PFSK-1 (cell line): ENCODE results near the gene APBB2.

Source experiments
- FOXP2 ChIP-seq: optimal IDR thresholded peaks from 2 replicates; pipeline ENCODE3; 2011; ENCODE audit warnings: borderline replicate concordance, control low read depth, inconsistent platforms; ENCODE audit not compliant: insufficient read depth; ENCODE audit errors: extremely low read length, extremely low read depth
- POLR2AphosphoS5 ChIP-seq: IDR thresholded peaks from 2 replicates; pipeline ENCODE4 v1.6.1; 2012; ENCODE audit warnings: low read depth, mild to moderate bottlenecking, control low read depth, low read length, moderate library complexity
- SIN3A ChIP-seq: IDR thresholded peaks from 2 replicates; pipeline ENCODE4 v1.6.1; 2012; ENCODE audit warnings: mild to moderate bottlenecking, low read length, moderate library complexity, borderline replicate concordance; ENCODE audit not compliant: insufficient read depth
- TAF1 ChIP-seq: IDR thresholded peaks from 2 replicates; pipeline ENCODE4 v1.6.1; 2012; ENCODE audit warnings: low read length, control low read depth, borderline replicate concordance; ENCODE audit not compliant: insufficient read depth
- TF ChIP-seq, protein P1 (sequence below), 2 experiments: IDR thresholded peaks; 2 replicates each; pipeline versions ENCODE4 v1.6.1 to v1.8.0; 2011 to 2012; ENCODE audit warnings: low read depth in 2 of 2, low read length in 2 of 2, control low read depth in 1 of 2, inconsistent platforms in 1 of 2, mild to moderate bottlenecking in 1 of 2, moderate library complexity in 1 of 2; ENCODE audit not compliant: insufficient read depth in 1 of 2

- TF ChIP-seq, protein P1, sequence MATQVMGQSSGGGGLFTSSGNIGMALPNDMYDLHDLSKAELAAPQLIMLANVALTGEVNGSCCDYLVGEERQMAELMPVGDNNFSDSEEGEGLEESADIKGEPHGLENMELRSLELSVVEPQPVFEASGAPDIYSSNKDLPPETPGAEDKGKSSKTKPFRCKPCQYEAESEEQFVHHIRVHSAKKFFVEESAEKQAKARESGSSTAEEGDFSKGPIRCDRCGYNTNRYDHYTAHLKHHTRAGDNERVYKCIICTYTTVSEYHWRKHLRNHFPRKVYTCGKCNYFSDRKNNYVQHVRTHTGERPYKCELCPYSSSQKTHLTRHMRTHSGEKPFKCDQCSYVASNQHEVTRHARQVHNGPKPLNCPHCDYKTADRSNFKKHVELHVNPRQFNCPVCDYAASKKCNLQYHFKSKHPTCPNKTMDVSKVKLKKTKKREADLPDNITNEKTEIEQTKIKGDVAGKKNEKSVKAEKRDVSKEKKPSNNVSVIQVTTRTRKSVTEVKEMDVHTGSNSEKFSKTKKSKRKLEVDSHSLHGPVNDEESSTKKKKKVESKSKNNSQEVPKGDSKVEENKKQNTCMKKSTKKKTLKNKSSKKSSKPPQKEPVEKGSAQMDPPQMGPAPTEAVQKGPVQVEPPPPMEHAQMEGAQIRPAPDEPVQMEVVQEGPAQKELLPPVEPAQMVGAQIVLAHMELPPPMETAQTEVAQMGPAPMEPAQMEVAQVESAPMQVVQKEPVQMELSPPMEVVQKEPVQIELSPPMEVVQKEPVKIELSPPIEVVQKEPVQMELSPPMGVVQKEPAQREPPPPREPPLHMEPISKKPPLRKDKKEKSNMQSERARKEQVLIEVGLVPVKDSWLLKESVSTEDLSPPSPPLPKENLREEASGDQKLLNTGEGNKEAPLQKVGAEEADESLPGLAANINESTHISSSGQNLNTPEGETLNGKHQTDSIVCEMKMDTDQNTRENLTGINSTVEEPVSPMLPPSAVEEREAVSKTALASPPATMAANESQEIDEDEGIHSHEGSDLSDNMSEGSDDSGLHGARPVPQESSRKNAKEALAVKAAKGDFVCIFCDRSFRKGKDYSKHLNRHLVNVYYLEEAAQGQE (IDR thresholded peaks at IDR 0.05; ENCODE audit: insufficient read depth in 1 of 2, low read depth in 2 of 2, low read length in 2 of 2): no peak
- TF ChIP-seq TAF1: no peak
- TF ChIP-seq POLR2AphosphoS5: no peak
- TF ChIP-seq SIN3A: no peak
- TF ChIP-seq FOXP2: no peak
Observed at GRCh38 chr4:41064953-41065352, 149.4 kb downstream of the APBB2 start.
